Activated CD4-positive, alpha-beta T cell treated with anti-CD3 and anti-CD28 coated beads, Interleukin-2, amount 50 U/mL, for 24 hours (primary cell): Measurements from ENCODE around the gene D2HGDH.

ENCODE experiments used
- DNase-seq, 2 donors: peaks; one replicate each; pipeline ENCODE4 v3.0.0-alpha.2; 2020; ENCODE audit warnings: low read depth in 1 of 2, low spot score in 1 of 2

Gene D2HGDH

GRCh38 chr2:241734467-241735208 lies at the start of gene D2HGDH:
TSS of gene D2HGDH (plus strand) at chr2:241734630. CDS start at chr2:241735225, 595 bp downstream.
- DNase-seq, result peak; percentile 87 to 90

- DNase-seq, result no peak
Observed at GRCh38 chr2:241686324-241686649, 48.1 kb upstream of the D2HGDH start.

GRCh38 chr2:241686650-241687425 lies 47.6 kb upstream of the D2HGDH start, which contains the start of gene DTYMK:
TSS of gene DTYMK (minus strand) at chr2:241686815. CDS start at chr2:241686783, 32 bp downstream.
- peak; percentile 85 to 91 for DNase-seq

- DNase-seq, result no peak
Observed at GRCh38 chr2:241689306-241689705, 45.1 kb upstream of the D2HGDH start.

GRCh38 chr2:241690202-241690717 lies 44.2 kb upstream of the D2HGDH start:
- no peak for DNase-seq

- no peak for DNase-seq
Observed at GRCh38 chr2:241692448-241692847, 42.0 kb upstream of the D2HGDH start.

- no peak for DNase-seq
Observed at GRCh38 chr2:241695651-241696050, 38.8 kb upstream of the D2HGDH start.

- DNase-seq, result no peak
Observed at GRCh38 chr2:241701149-241701398, 33.4 kb upstream of the D2HGDH start.

- peak; percentile 96 to 97 for DNase-seq
Observed at GRCh38 chr2:241701399-241702154, 32.9 kb upstream of the D2HGDH start, which contains the start of gene ING5. TSS of gene ING5 (plus strand) at chr2:241702039. CDS start at chr2:241702066, 27 bp downstream.

GRCh38 chr2:241702155-241703031 lies 32.0 kb upstream of the D2HGDH start:
- peak; percentile 82 to 83 for DNase-seq

- DNase-seq, result no peak
Observed at GRCh38 chr2:241703032-241703604, 31.3 kb upstream of the D2HGDH start.

GRCh38 chr2:241706537-241706936 lies 27.9 kb upstream of the D2HGDH start:
- DNase-seq, result no peak

GRCh38 chr2:241708879-241709278 lies 25.6 kb upstream of the D2HGDH start:
- DNase-seq, result no peak

- no peak for DNase-seq
Observed at GRCh38 chr2:241719093-241719492, 15.3 kb upstream of the D2HGDH start.

GRCh38 chr2:241720099-241720498 lies 14.3 kb upstream of the D2HGDH start:
- DNase-seq, result no peak

GRCh38 chr2:241720560-241720959 lies 13.9 kb upstream of the D2HGDH start:
- no peak for DNase-seq

GRCh38 chr2:241721852-241722251 lies 12.6 kb upstream of the D2HGDH start:
- no peak for DNase-seq

- no peak for DNase-seq
Observed at GRCh38 chr2:241722896-241723454, 11.5 kb upstream of the D2HGDH start.

GRCh38 chr2:241724259-241724974 lies 10.0 kb upstream of the D2HGDH start:
- DNase-seq, result no peak
